GM12892 (cell line): ENCODE data around the gene COL20A1.

ENCODE experiments used
- DNase-seq: peaks from one replicate; pipeline ENCODE4 v3.0.0; 2011; ENCODE audit not compliant: insufficient read length
- FAIRE-seq: peaks from 2 replicates; lab custom pipeline; 2011; peaks lifted over from hg19 to GRCh38; lab: Jason Lieb, UNC
- POLR2A ChIP-seq: IDR thresholded peaks from 2 replicates; pipeline ENCODE4 v1.6.1; 2011; ENCODE audit warnings: low read depth, low read length, control low read depth
- POLR2AphosphoS5 ChIP-seq: IDR thresholded peaks from 2 replicates; pipeline ENCODE4 v1.6.1; 2011; ENCODE audit warnings: low read depth, low read length, control low read depth
- TAF1 ChIP-seq: IDR thresholded peaks from 2 replicates; pipeline ENCODE4 v1.6.1; 2011; ENCODE audit warnings: low read depth, mild to moderate bottlenecking, control low read depth, low read length, borderline replicate concordance

COL20A1 gene

GRCh38 chr20:63321148-63321831 lies 28.3 kb downstream of the COL20A1 start:
- no peak for FAIRE-seq
- DNase-seq, result no peak
- TF ChIP-seq POLR2A (no peak), TAF1 (no peak), POLR2AphosphoS5 (no peak)

GRCh38 chr20:63322146-63322932 lies 29.4 kb downstream of the COL20A1 start:
- TF ChIP-seq POLR2A, result no peak
- TF ChIP-seq POLR2AphosphoS5, result no peak
- no peak for TF ChIP-seq TAF1
- FAIRE-seq (no peak), DNase-seq (no peak)

- TF ChIP-seq POLR2AphosphoS5 (no peak), TAF1 (no peak), POLR2A (no peak)
- DNase-seq (no peak), FAIRE-seq (no peak)
Observed at GRCh38 chr20:63322933-63323273, 29.9 kb downstream of the COL20A1 start.

- TF ChIP-seq TAF1, result no peak
- no peak for TF ChIP-seq POLR2AphosphoS5
- TF ChIP-seq POLR2A, result no peak
- no peak for DNase-seq
- FAIRE-seq, result no peak
Observed at GRCh38 chr20:63323357-63323981, 30.5 kb downstream of the COL20A1 start.

- TF ChIP-seq TAF1 (no peak), POLR2A (no peak), POLR2AphosphoS5 (no peak)
- FAIRE-seq, result no peak
Observed at GRCh38 chr20:63325021-63325471, 32.1 kb downstream of the COL20A1 start.

GRCh38 chr20:63325554-63326313 lies 32.7 kb downstream of the COL20A1 start:
- FAIRE-seq (no peak), DNase-seq (no peak)
- TF ChIP-seq TAF1, result no peak
- no peak for TF ChIP-seq POLR2AphosphoS5
- TF ChIP-seq POLR2A, result no peak

More at GRCh38 chr20:63325021-63325471, 32.1 kb downstream of the COL20A1 start:
- no peak for DNase-seq

- TF ChIP-seq POLR2A (no peak), POLR2AphosphoS5 (no peak), TAF1 (no peak)
- no peak for FAIRE-seq
Observed at GRCh38 chr20:63326314-63327230, 33.6 kb downstream of the COL20A1 start.

GRCh38 chr20:63327231-63327745 lies 34.3 kb downstream of the COL20A1 start:
- FAIRE-seq (no peak), DNase-seq (no peak)
- TF ChIP-seq TAF1, result no peak
- TF ChIP-seq POLR2A, result no peak
- no peak for TF ChIP-seq POLR2AphosphoS5

More at GRCh38 chr20:63326314-63327230, 33.6 kb downstream of the COL20A1 start:
- no peak for DNase-seq

GRCh38 chr20:63328026-63328700 lies 35.2 kb downstream of the COL20A1 start:
- FAIRE-seq, result no peak
- TF ChIP-seq POLR2A (no peak), TAF1 (no peak), POLR2AphosphoS5 (no peak)
- DNase-seq, result no peak
